ENCODE results near the gene IGSF10.

Gene IGSF10

GRCh38 chr3:151434151-151434890, 26.5 kb downstream of the IGSF10 start:
- CTCF ChIA-PET: interaction anchor here (0.7 kb wide), 1 partner anchor 14 kb away, joined by 3 read pairs; no protein-coding TSS in a partner anchor
- no peak for TF ChIP-seq BHLHE40 (IDR thresholded peaks at IDR 0.05; ENCODE audit: borderline replicate concordance)
- no peak for TF ChIP-seq FOXK2 (IDR thresholded peaks at IDR 0.05)
- no peak for TF ChIP-seq ELF4 (IDR thresholded peaks at IDR 0.05)
- no peak for TF ChIP-seq HDGF (IDR thresholded peaks at IDR 0.05; ENCODE audit: borderline replicate concordance)
- no peak for TF ChIP-seq FOXM1 (IDR thresholded peaks at IDR 0.05; ENCODE audit: borderline replicate concordance)
- no peak for TF ChIP-seq NFRKB (IDR thresholded peaks at IDR 0.05)
- TF ChIP-seq CTBP1 (IDR thresholded peaks at IDR 0.05; ENCODE audit: borderline replicate concordance): no peak
- TF ChIP-seq LEF1 (IDR thresholded peaks at IDR 0.05; ENCODE audit: borderline replicate concordance): no peak
- TF ChIP-seq SUZ12 (IDR thresholded peaks at IDR 0.05): no peak
- TF ChIP-seq L3MBTL2 (conservative IDR thresholded peaks at IDR 0.05): no peak
- no peak for DNase-seq (ENCODE audit: extremely low spot score)
- POLR2A ChIA-PET: no interaction called here

GRCh38 chr3:151432616-151433372, 28.1 kb downstream of the IGSF10 start:
- ChIA-PET CTCF (no interaction called here), POLR2A (no interaction called here)
- TF ChIP-seq NFRKB (IDR thresholded peaks at IDR 0.05) (no peak), CTBP1 (IDR thresholded peaks at IDR 0.05; ENCODE audit: borderline replicate concordance) (no peak), HDGF (IDR thresholded peaks at IDR 0.05; ENCODE audit: borderline replicate concordance) (no peak), BHLHE40 (IDR thresholded peaks at IDR 0.05; ENCODE audit: borderline replicate concordance) (no peak), L3MBTL2 (conservative IDR thresholded peaks at IDR 0.05) (no peak), SP1 (IDR thresholded peaks at IDR 0.05) (no peak)
- no peak for DNase-seq (ENCODE audit: extremely low spot score)

- ChIA-PET CTCF (no interaction called here), POLR2A (no interaction called here)
- TF ChIP-seq SUZ12 (IDR thresholded peaks at IDR 0.05): no peak
- TF ChIP-seq FOXM1 (IDR thresholded peaks at IDR 0.05; ENCODE audit: borderline replicate concordance): no peak
- no peak for TF ChIP-seq SP1 (IDR thresholded peaks at IDR 0.05)
- no peak for TF ChIP-seq L3MBTL2 (conservative IDR thresholded peaks at IDR 0.05)
- TF ChIP-seq NFRKB (IDR thresholded peaks at IDR 0.05): no peak
- TF ChIP-seq FOXK2 (IDR thresholded peaks at IDR 0.05): no peak
- no peak for TF ChIP-seq ARNT (IDR thresholded peaks at IDR 0.05)
- TF ChIP-seq TARDBP (IDR thresholded peaks at IDR 0.05): no peak
- no peak for TF ChIP-seq FOXA1 (IDR thresholded peaks at IDR 0.05)
- DNase-seq (ENCODE audit: extremely low spot score): no peak
These were observed 28.9 kb downstream of the IGSF10 start for GRCh38 chr3:151431940-151432339.

DNA sequence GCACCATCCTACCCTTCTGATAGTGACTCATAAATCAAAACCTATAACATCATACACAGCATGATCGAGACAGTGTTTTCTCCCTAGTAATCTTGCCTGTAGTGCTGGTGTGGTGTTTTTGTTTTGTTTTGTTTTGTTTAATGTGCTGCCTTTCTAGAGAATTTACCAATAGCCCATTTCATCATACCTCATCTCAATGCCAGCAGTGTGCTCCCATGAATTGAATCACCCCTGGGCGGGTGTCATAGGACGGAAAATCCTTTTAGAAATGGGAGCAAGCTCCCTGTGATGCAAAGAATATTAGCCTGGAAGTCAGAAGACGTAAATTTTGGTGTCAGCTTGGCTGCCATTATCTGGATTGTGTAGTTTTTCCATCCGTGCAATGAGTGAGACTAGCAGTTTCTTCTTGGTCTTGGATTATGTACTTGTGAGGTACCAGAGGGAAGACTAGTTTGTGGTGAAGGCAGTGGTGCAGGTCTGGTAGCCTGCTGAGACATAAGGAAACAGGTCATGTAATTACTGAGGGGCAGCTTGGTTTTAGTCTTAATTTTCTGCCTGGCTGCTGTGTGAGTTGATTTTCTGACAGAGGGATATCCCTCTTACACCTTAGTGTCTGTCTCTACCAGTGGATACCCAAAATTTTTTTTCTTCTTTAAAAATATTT, 29.9 kb downstream of the IGSF10 start:
- ChIA-PET CTCF (no interaction called here), POLR2A (no interaction called here)
- TF ChIP-seq FOXA1 (IDR thresholded peaks at IDR 0.05) (no peak), ZNF384 (IDR thresholded peaks at IDR 0.05) (no peak), TARDBP (IDR thresholded peaks at IDR 0.05) (no peak), PKNOX1 (IDR thresholded peaks at IDR 0.05) (no peak), CTBP1 (IDR thresholded peaks at IDR 0.05; ENCODE audit: borderline replicate concordance) (no peak), HDGF (IDR thresholded peaks at IDR 0.05; ENCODE audit: borderline replicate concordance) (no peak), ELF4 (IDR thresholded peaks at IDR 0.05) (no peak), SP1 (IDR thresholded peaks at IDR 0.05) (no peak), SUZ12 (IDR thresholded peaks at IDR 0.05) (no peak), BHLHE40 (IDR thresholded peaks at IDR 0.05; ENCODE audit: borderline replicate concordance) (no peak), L3MBTL2 (conservative IDR thresholded peaks at IDR 0.05) (no peak), FOXM1 (IDR thresholded peaks at IDR 0.05; ENCODE audit: borderline replicate concordance) (no peak), ARNT (IDR thresholded peaks at IDR 0.05) (no peak), NFRKB (IDR thresholded peaks at IDR 0.05) (no peak), LEF1 (IDR thresholded peaks at IDR 0.05; ENCODE audit: borderline replicate concordance) (no peak), FOXK2 (IDR thresholded peaks at IDR 0.05) (no peak)
- DNase-seq (ENCODE audit: extremely low spot score): no peak

GRCh38 chr3:151428386-151428785, 32.5 kb downstream of the IGSF10 start:
- DNase-seq (ENCODE audit: extremely low spot score): no peak
- TF ChIP-seq FOXM1 (IDR thresholded peaks at IDR 0.05; ENCODE audit: borderline replicate concordance) (no peak), FOXA1 (IDR thresholded peaks at IDR 0.05) (no peak), PKNOX1 (IDR thresholded peaks at IDR 0.05) (no peak), HDGF (IDR thresholded peaks at IDR 0.05; ENCODE audit: borderline replicate concordance) (no peak), NFRKB (IDR thresholded peaks at IDR 0.05) (no peak), SP1 (IDR thresholded peaks at IDR 0.05) (no peak), CTBP1 (IDR thresholded peaks at IDR 0.05; ENCODE audit: borderline replicate concordance) (no peak), ZNF384 (IDR thresholded peaks at IDR 0.05) (no peak), ARNT (IDR thresholded peaks at IDR 0.05) (no peak)
- ChIA-PET POLR2A (no interaction called here), CTCF (no interaction called here)

DNA sequence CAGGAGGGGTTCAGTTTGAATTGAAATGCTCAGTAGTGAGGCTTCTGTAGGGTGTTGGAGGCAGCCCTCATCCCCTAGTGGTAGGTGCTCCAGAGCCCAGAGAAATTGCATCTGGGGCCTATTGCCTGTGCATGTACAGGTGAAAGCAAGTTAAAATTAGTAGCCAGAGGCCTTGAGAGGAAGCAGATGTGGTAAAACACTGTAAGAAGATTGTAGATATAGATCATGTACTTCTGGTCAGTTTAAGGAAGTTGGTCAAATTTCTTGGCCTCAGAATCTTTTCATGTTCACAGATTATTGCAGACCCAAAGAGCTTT, 34.6 kb downstream of the IGSF10 start:
- POLR2A ChIA-PET: no interaction called here
- no peak for TF ChIP-seq CTBP1 (IDR thresholded peaks at IDR 0.05; ENCODE audit: borderline replicate concordance)
- TF ChIP-seq SUZ12 (IDR thresholded peaks at IDR 0.05): no peak
- TF ChIP-seq SP1 (IDR thresholded peaks at IDR 0.05): no peak
- TF ChIP-seq FOXM1 (IDR thresholded peaks at IDR 0.05; ENCODE audit: borderline replicate concordance): no peak
- CTCF ChIA-PET: no interaction called here
- DNase-seq (ENCODE audit: extremely low spot score): no peak

All from HEK293T (cell line).